CD4-positive, alpha-beta T cell treated with Interleukin-21 for 1 hour (primary cell): ENCODE measurements around the gene REEP3.

Experiments used
- DNase-seq: peaks from one replicate; pipeline ENCODE4 v3.0.0-alpha.2; 2020

The REEP3 gene

DNA sequence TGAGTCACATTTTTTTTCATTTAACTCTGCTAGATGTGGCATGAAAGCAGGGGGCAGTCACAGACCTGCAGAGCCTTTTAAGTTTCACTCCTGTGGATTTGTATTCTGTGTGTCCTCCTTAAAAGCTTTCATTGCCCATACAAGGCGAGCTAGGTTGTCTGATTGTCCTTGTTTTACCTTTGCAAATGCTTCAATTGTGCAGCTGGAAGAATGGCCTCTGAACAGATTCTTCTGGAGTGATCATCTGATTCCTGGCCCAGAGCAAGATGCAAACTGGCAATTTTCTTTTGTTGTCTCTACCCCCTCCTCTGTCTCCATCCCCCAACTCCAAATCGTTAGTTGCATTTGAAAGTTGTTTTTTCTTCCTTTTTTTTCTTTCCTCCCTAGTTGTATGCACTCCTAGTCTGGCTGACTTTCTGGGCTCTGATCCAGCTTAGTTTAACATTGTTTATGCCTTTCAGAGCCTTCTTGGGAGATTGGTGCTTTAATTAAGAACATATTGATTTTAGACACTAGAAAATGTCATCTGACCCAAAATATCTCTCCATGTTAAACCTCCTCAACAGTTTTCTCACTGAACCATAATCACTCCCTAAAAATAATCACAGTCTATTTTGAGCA is 150.2 kb downstream of the REEP3 start:
- DNase-seq, result no peak

DNA sequence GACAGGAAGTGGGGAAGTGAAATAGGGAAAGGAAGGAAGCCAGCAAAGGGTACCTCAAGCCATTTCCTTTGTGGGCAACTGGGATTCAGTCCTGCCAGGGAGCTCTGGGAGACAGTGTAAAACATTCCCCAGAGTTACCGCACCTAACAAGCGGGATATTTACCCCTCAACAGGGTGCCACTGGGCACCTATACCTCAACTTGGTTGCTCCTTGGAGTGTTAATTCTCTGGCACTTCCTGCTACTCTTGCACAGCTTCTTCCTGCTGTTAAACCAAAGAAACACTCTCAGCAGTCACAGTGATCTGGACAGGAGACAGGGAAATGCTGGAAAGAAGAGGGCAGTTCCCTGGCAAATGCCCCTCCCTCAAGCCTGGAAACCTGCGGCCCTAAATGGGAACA is 151.3 kb downstream of the REEP3 start:
- DNase-seq, result no peak

DNA sequence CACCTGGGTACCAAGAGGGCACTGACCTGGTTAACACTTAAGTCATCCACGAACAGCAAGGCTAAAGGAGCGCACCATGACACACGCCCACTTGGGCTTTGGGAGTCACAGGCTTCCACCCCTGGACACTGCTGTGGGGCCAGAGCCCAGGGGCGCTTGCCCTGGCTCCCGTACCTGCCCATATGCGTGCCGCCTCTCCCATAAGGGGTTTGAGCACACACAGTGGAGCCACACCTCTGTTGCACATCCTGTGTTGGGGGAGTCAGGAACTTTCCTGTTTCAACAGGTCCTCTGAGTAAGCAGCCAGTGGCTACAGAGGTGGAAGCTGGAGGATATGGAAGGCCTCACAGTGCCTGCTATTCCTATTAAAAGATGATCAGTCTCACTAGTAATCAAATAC is 152.0 kb downstream of the REEP3 start:
- DNase-seq, result no peak

DNA sequence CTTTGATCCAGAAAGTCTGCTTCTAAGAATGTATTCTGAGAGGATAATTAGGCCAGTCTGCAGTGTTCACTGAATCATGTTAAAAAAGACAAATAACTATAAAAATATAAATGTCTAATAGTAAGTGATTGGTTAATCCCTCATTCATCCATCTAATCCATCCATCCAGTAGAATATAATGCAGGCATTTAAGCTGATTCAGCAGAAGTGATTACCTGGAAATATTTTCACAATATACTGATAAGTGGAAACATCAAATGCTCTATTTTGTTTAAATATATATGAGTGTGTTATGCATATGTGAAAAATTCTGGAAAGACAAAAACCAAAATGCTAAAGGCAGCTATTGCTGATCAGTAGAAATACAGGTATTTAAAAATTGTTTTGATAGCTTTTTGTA is 152.6 kb downstream of the REEP3 start:
- no peak for DNase-seq
